Activated CD8-positive, alpha-beta memory T cell treated with anti-CD3 and anti-CD28 coated beads, Interleukin-2, amount 10 ng/mL, durations not matched to agents 7 days and 5 days (primary cell): Measurements from ENCODE around the gene LAMP1. TPM values are rescaled to one million over a fixed set of nuclear protein-coding genes. Genes with fewer than 3 reads are reported as not detected.

Experiments
- ATAC-seq: fragments of 150-1000 bp; cut with Tn5 transposase; one replicate; pipeline ENCODE4 v1.10.0; 2021; ENCODE audit warnings: moderate library complexity
- CTCF ChIA-PET: fragments of 350-600 bp; sonication (Branson Sonifier 250); formaldehyde crosslinking; loops from one replicate; lab custom pipeline; 2021; ENCODE audit warnings: antibody characterized with exemption; lab: Charles Lee
- DNase-seq: peaks from one replicate; pipeline ENCODE4 v3.0.0-alpha.2; 2020
- H3K27ac Mint-ChIP-seq: one replicate; pipeline ENCODE4 v1.8.0; 2021; ENCODE audit warnings: mild to moderate bottlenecking, mixed read lengths
- H3K27me3 Mint-ChIP-seq: one replicate; pipeline ENCODE4 v1.8.0; 2021; ENCODE audit warnings: mixed read lengths
- H3K36me3 Mint-ChIP-seq: one replicate; pipeline ENCODE4 v1.8.0; 2021; ENCODE audit warnings: mild to moderate bottlenecking, mixed read lengths
- H3K4me1 Mint-ChIP-seq: one replicate; pipeline ENCODE4 v1.8.0; 2021; ENCODE audit warnings: mixed read lengths
- H3K4me3 Mint-ChIP-seq: one replicate; pipeline ENCODE4 v1.8.0; 2021; ENCODE audit warnings: mild to moderate bottlenecking, moderate library complexity, mixed read lengths
- H3K9me3 Mint-ChIP-seq: one replicate; pipeline ENCODE4 v1.8.0; 2022; ENCODE audit warnings: low read depth, mixed read lengths
- total RNA-seq, 2 experiments: library from RNA; stranded (reverse); gene quantifications; one replicate each; pipeline ENCODE4 v1.2.3, GENCODE V29; 2021

Gene LAMP1
- total RNA-seq, 2 experiments from 2014 or later: 72.3 to 83.0 TPM

DNA sequence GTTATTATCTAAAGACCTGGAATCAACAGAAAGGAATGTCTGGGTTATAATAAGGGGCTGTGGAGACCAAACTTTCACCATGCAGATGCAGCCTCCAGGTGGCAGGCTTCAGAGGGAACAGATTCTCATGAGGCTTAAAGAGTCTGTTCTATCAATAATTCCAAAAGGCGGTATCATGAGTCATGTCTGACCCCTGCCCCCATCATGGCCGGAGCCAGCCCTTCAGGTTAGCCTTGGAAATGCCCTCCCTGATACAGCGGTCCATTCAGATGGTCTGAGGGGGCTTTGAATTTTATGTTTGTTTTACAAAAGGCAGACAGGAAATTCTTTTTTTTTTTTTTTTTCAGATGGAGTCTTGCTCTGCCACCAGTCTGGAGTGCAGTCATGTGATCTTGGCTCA is 21.7 kb upstream of the LAMP1 start:
- H3K27ac Mint-ChIP-seq: no peak overlapping the region
- CTCF ChIA-PET: interaction anchor here (0.7 kb wide), 1 partner anchor 118 kb away, joined by 3 read pairs; no protein-coding TSS in a partner anchor
- H3K36me3 Mint-ChIP-seq: no peaks in the 10 kb centered on the region
- no peak for DNase-seq
- no peak overlapping the region for H3K4me3 Mint-ChIP-seq
- peaks cover 5% of the 10 kb centered on the region for H3K9me3 Mint-ChIP-seq
- H3K27me3 Mint-ChIP-seq: peaks cover 2% of the 10 kb centered on the region
- H3K4me1 Mint-ChIP-seq: no peaks in the 10 kb centered on the region
- peak; percentile 45 for ATAC-seq

DNA sequence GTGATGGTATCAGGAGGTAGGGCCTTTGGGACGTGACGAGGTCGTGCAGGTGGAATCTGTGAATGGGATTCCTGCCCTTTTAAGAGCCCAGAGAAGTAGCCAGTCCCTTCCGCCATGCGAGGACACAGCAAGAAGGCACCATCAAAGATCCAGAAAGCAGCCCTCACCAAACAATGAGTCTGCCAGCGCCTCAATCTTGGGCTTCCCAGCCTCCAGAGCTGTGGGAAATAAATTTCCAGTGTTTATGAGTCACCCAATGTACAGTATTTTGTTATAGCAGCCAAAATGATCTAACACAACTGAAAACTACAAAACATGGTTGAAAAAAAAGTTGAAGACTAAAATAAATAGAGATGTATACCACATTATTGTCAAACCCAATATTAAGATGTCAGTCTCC is 16.9 kb upstream of the LAMP1 start:
- no peaks in the 10 kb centered on the region for H3K4me1 Mint-ChIP-seq
- H3K27me3 Mint-ChIP-seq: peaks cover 8% of the 10 kb centered on the region
- no peaks in the 10 kb centered on the region for H3K36me3 Mint-ChIP-seq
- H3K4me3 Mint-ChIP-seq: no peak overlapping the region
- H3K9me3 Mint-ChIP-seq: peaks cover 5% of the 10 kb centered on the region
- DNase-seq (no peak), ATAC-seq (no peak)
- H3K27ac Mint-ChIP-seq: no peak overlapping the region
- CTCF ChIA-PET: no interaction called here

GRCh38 chr13:113283904-113284303 is 13.1 kb upstream of the LAMP1 start:
- Mint-ChIP-seq H3K4me3 (no peak overlapping the region), H3K4me1 (no peaks in the 10 kb centered on the region), H3K27me3 (peaks cover 15% of the 10 kb centered on the region), H3K36me3 (no peaks in the 10 kb centered on the region), H3K9me3 (peaks cover 3% of the 10 kb centered on the region), H3K27ac (no peak overlapping the region)
- CTCF ChIA-PET: no interaction called here
- DNase-seq (no peak), ATAC-seq (no peak)

GRCh38 chr13:113288880-113289279 is 8.2 kb upstream of the LAMP1 start:
- CTCF ChIA-PET: no interaction called here
- DNase-seq (no peak), ATAC-seq (no peak)
- H3K9me3 Mint-ChIP-seq: no peaks in the 10 kb centered on the region
- no peak overlapping the region for H3K27ac Mint-ChIP-seq
- no peak overlapping the region for H3K4me3 Mint-ChIP-seq
- H3K36me3 Mint-ChIP-seq: no peaks in the 10 kb centered on the region
- peaks cover 9% of the 10 kb centered on the region for H3K4me1 Mint-ChIP-seq
- peaks cover 55% of the 10 kb centered on the region for H3K27me3 Mint-ChIP-seq

GRCh38 chr13:113291129-113291528 is 5.9 kb upstream of the LAMP1 start:
- no peaks in the 10 kb centered on the region for H3K9me3 Mint-ChIP-seq
- peaks cover 9% of the 10 kb centered on the region for H3K4me1 Mint-ChIP-seq
- DNase-seq (no peak), ATAC-seq (no peak)
- H3K36me3 Mint-ChIP-seq: no peaks in the 10 kb centered on the region
- H3K27me3 Mint-ChIP-seq: peaks cover 70% of the 10 kb centered on the region
- CTCF ChIA-PET: interaction anchor here (0.7 kb wide), 1 partner anchor 94 kb away, joined by 3 read pairs; no protein-coding TSS in a partner anchor
- H3K27ac Mint-ChIP-seq: no peak overlapping the region
- no peak overlapping the region for H3K4me3 Mint-ChIP-seq

- no peak for ATAC-seq
- DNase-seq: no peak
- Mint-ChIP-seq H3K27ac (no peak overlapping the region), H3K36me3 (peaks cover 4% of the 10 kb centered on the region), H3K4me1 (peaks cover 15% of the 10 kb centered on the region), H3K4me3 (peak overlapping the region; percentile 5), H3K9me3 (no peaks in the 10 kb centered on the region), H3K27me3 (peaks cover 73% of the 10 kb centered on the region)
- CTCF ChIA-PET: interaction anchor here (0.7 kb wide), 2 partner anchors 182 to 1245 kb away, joined by 3 read pairs; no protein-coding TSS in a partner anchor
Measured at GRCh38 chr13:113292021-113292862, 4.8 kb upstream of the LAMP1 start.

GRCh38 chr13:113293686-113294085 is 3.4 kb upstream of the LAMP1 start:
- Mint-ChIP-seq H3K36me3 (peaks cover 6% of the 10 kb centered on the region), H3K4me1 (peaks cover 27% of the 10 kb centered on the region), H3K9me3 (no peaks in the 10 kb centered on the region), H3K4me3 (no peak overlapping the region), H3K27ac (no peak overlapping the region), H3K27me3 (peaks cover 69% of the 10 kb centered on the region)
- CTCF ChIA-PET: no interaction called here
- DNase-seq (no peak), ATAC-seq (no peak)

- peak overlapping the region; percentile 3 for H3K27ac Mint-ChIP-seq
- CTCF ChIA-PET: no interaction called here
Measured at GRCh38 chr13:113295776-113296175, 1.3 kb upstream of the LAMP1 start.

DNA sequence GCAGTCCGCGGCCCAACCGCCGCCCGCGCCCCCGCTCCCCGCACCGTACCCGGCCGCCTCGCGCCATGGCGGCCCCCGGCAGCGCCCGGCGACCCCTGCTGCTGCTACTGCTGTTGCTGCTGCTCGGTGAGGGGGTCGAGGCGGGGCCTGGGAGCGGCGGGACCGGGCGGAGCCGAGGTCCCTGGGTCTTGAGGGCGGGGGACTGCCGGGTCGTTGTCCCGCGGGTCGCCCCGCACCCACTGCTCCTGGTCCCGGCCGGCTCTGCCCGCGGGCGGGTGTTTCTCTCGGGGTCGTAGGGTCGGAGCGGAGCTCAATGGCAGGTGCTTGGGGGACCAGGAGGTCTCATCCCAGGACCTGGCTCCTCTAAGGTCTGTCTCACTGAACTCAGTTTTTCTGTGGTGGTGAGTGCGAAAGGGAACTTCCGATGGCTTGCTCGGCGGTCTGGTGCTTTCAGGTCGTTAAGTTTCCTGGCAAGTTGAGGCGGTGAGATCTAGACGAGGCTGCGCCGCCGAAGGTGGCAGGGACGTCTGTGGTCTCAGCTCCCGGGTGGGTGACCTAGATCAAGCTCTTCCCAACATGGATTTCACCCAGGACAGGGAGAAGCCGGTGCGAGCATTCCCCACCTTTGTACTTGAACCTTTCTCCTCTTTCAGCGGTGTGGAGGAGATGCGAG is 467 bp downstream of the LAMP1 start:
- ATAC-seq: peak; percentile 50
- H3K27ac Mint-ChIP-seq: peak overlapping the region; percentile 95

More at GRCh38 chr13:113295776-113296175, 1.3 kb upstream of the LAMP1 start:
- Mint-ChIP-seq H3K27me3 (peaks cover 49% of the 10 kb centered on the region), H3K4me1 (peaks cover 36% of the 10 kb centered on the region), H3K9me3 (no peaks in the 10 kb centered on the region), H3K4me3 (peak overlapping the region; percentile 20), H3K36me3 (peaks cover 6% of the 10 kb centered on the region)
- DNase-seq (no peak), ATAC-seq (no peak)

DNA sequence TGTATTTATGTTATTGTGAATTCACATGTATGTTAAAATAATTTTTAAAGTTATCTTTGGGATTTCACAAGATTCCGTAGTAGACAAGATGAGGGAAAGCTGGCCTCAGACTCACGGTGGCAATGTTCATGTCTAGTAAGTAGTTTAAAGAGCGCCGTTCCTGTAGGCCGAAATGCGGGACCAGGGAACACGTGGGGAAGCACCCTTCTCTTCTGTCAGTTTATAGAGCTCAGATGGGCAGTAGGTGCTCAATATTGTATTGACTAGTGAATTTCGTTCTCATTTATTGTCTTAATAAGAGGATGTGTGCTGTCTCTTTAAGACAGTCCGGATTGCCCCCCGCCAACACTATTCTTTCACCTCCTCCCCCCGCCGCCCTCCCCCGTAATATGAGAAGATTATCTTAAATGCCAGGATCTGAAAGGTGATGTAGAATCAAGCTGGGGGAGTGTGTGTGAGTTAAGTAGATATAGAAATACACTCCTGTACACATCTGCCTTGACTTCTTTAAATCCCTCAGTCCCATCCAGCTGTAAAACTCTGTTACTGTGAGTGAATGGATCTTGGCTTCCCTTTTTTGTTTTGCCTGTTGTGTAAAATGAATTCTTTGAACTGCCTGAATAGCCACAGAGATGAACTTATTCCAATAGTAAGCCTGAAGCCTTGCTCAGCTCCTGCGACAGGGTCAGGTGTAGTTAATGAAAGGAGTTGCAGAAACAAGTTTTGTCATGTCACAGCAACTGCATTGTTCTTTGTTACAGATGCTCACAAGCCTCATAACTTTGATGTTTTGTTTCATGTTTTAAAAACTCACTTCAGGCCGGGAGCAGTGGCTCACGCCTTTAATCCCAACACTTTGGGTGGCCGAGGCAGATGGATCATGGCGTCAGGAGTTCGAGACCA is 1.3 kb downstream of the LAMP1 start:
- peaks cover 25% of the 10 kb centered on the region for H3K27me3 Mint-ChIP-seq
- H3K4me1 Mint-ChIP-seq: peaks cover 32% of the 10 kb centered on the region
- no peak for DNase-seq
- H3K27ac Mint-ChIP-seq: peak overlapping the region; percentile 95
- H3K36me3 Mint-ChIP-seq: peaks cover 6% of the 10 kb centered on the region
- no peak for ATAC-seq
- H3K9me3 Mint-ChIP-seq: no peaks in the 10 kb centered on the region
- H3K4me3 Mint-ChIP-seq: peak overlapping the region; percentile 83
- CTCF ChIA-PET: interaction anchor here (1.0 to 1.2 kb wide), 2 partner anchors 89 to 355 kb away, joined by 3 read pairs; partner anchors contain the start of gene CUL4A

More for the DNA sequence above, 467 bp downstream of the LAMP1 start:
- Mint-ChIP-seq H3K36me3 (peaks cover 6% of the 10 kb centered on the region), H3K4me3 (peak overlapping the region; percentile 83), H3K27me3 (peaks cover 33% of the 10 kb centered on the region), H3K4me1 (peaks cover 29% of the 10 kb centered on the region), H3K9me3 (no peaks in the 10 kb centered on the region)
- peak; percentile 79 for DNase-seq
- CTCF ChIA-PET: interaction anchor here (1.2 kb wide), 2 partner anchors 19 to 88 kb away, joined by 3 read pairs; partner anchors contain the start of gene CUL4A

GRCh38 chr13:113299951-113300350 is 2.9 kb downstream of the LAMP1 start:
- Mint-ChIP-seq H3K36me3 (peaks cover 6% of the 10 kb centered on the region), H3K27ac (no peak overlapping the region), H3K9me3 (no peaks in the 10 kb centered on the region), H3K4me1 (peaks cover 35% of the 10 kb centered on the region), H3K4me3 (no peak overlapping the region), H3K27me3 (peaks cover 13% of the 10 kb centered on the region)
- no peak for DNase-seq
- ATAC-seq: no peak
- CTCF ChIA-PET: interaction anchor here (0.8 kb wide), 1 partner anchor 299 kb away, joined by 3 read pairs; no protein-coding TSS in a partner anchor

- Mint-ChIP-seq H3K4me3 (no peak overlapping the region), H3K36me3 (peaks cover 8% of the 10 kb centered on the region), H3K27me3 (no peaks in the 10 kb centered on the region), H3K27ac (no peak overlapping the region), H3K4me1 (peaks cover 25% of the 10 kb centered on the region), H3K9me3 (no peaks in the 10 kb centered on the region)
- no peak for DNase-seq
- ATAC-seq: no peak
- CTCF ChIA-PET: no interaction called here
Measured at GRCh38 chr13:113302986-113303385, 5.9 kb downstream of the LAMP1 start.

GRCh38 chr13:113304121-113304520 is 7.1 kb downstream of the LAMP1 start:
- Mint-ChIP-seq H3K9me3 (no peaks in the 10 kb centered on the region), H3K36me3 (peaks cover 8% of the 10 kb centered on the region), H3K27me3 (no peaks in the 10 kb centered on the region), H3K4me1 (peaks cover 15% of the 10 kb centered on the region), H3K27ac (no peak overlapping the region), H3K4me3 (no peak overlapping the region)
- CTCF ChIA-PET: no interaction called here
- ATAC-seq (no peak), DNase-seq (no peak)
